ENCODE results near the gene EGFL8.
A peak's percentile ranks its signal among the peaks of the same experiment; 100 is the strongest.
"Not testable (repeated sequence)": the region's sequence is repeated elsewhere in the genome, so short reads cannot be mapped to it uniquely, and the experiment has no call there.

EGFL8 gene

GRCh38 chr6:32186151-32186840 is 21.9 kb downstream of the EGFL8 start:
- not testable (repeated sequence) for DNase-seq; H3K9me3 Mint-ChIP-seq; ATAC-seq (replicated peaks); H3K27me3 Mint-ChIP-seq
- Mint-ChIP-seq H3K4me3 (peak overlapping the region; percentile 51 to 60), H3K4me1 (ENCODE audit: low read depth in 2 of 2) (peaks cover 45 to 46% of the 10 kb centered on the region in 2 donors), H3K36me3 (ENCODE audit: insufficient read depth) (peaks cover 68% of the 10 kb centered on the region), H3K27ac (peak overlapping the region; percentile 95 to 96)

- no peak for DNase-seq
- Mint-ChIP-seq H3K27ac (peak overlapping the region; percentile 95 to 98), H3K4me1 (ENCODE audit: low read depth in 2 of 2) (peaks cover 51 to 53% of the 10 kb centered on the region in 2 donors), H3K4me3 (peak overlapping the region; percentile 30 to 95), H3K27me3 (no peaks in the 10 kb centered on the region), H3K9me3 (no peaks in the 10 kb centered on the region), H3K36me3 (ENCODE audit: insufficient read depth) (peaks cover 68% of the 10 kb centered on the region)
- no peak for ATAC-seq (replicated peaks)
Observed at GRCh38 chr6:32187009-32187709, 22.8 kb downstream of the EGFL8 start.

GRCh38 chr6:32187725-32188380 is 23.5 kb downstream of the EGFL8 start:
- H3K27me3 Mint-ChIP-seq; DNase-seq; H3K9me3 Mint-ChIP-seq; ATAC-seq (replicated peaks): not testable (repeated sequence)
- Mint-ChIP-seq H3K4me3 (peak overlapping the region; percentile 95 to 99), H3K27ac (peak overlapping the region; percentile 96 to 98), H3K36me3 (ENCODE audit: insufficient read depth) (peaks cover 65% of the 10 kb centered on the region), H3K4me1 (ENCODE audit: low read depth in 2 of 2) (peaks cover 54 to 57% of the 10 kb centered on the region in 2 donors)

- Mint-ChIP-seq H3K27me3 (no peaks in the 10 kb centered on the region), H3K36me3 (ENCODE audit: insufficient read depth) (peaks cover 65% of the 10 kb centered on the region), H3K4me1 (ENCODE audit: low read depth in 2 of 2) (peaks cover 57 to 62% of the 10 kb centered on the region in 2 donors), H3K9me3 (no peaks in the 10 kb centered on the region), H3K4me3 (peak overlapping the region; percentile 95 to 99), H3K27ac (peak overlapping the region; percentile 96 to 98)
- ATAC-seq (replicated peaks) (no peak), DNase-seq (no peak)
Observed at GRCh38 chr6:32188381-32189068, 24.1 kb downstream of the EGFL8 start.

- Mint-ChIP-seq H3K27ac (peak overlapping the region; percentile 96 to 98), H3K9me3 (no peaks in the 10 kb centered on the region), H3K36me3 (ENCODE audit: insufficient read depth) (peaks cover 61% of the 10 kb centered on the region), H3K4me3 (peak overlapping the region; percentile 95 to 99), H3K27me3 (no peaks in the 10 kb centered on the region), H3K4me1 (ENCODE audit: low read depth in 2 of 2) (peaks cover 61 to 69% of the 10 kb centered on the region in 2 donors)
- DNase-seq, result no peak
- ATAC-seq (replicated peaks), result no peak
Observed at GRCh38 chr6:32189069-32189741, 24.8 kb downstream of the EGFL8 start.

- no peak for DNase-seq
- ATAC-seq (replicated peaks), result no peak
- Mint-ChIP-seq H3K9me3 (no peaks in the 10 kb centered on the region), H3K27me3 (no peaks in the 10 kb centered on the region), H3K4me1 (ENCODE audit: low read depth in 2 of 2) (peaks cover 64 to 74% of the 10 kb centered on the region in 2 donors), H3K4me3 (peak overlapping the region; percentile 95 to 99), H3K36me3 (ENCODE audit: insufficient read depth) (peaks cover 57% of the 10 kb centered on the region), H3K27ac (peak overlapping the region; percentile 96 to 98)
Observed at GRCh38 chr6:32189742-32190053, 25.3 kb downstream of the EGFL8 start.

GRCh38 chr6:32190054-32190851 is 25.9 kb downstream of the EGFL8 start, which contains the start of gene PBX2:
Gene PBX2 (minus strand): TSS chr6:32190202. CDS start chr6:32189915, 287 bp downstream.
- ATAC-seq (replicated peaks) (peak; percentile 57), DNase-seq (peak; percentile 47 to 62 (median 53))
- Mint-ChIP-seq H3K9me3 (no peaks in the 10 kb centered on the region), H3K4me3 (peak within 1 kb of the TSS; percentile 95 to 99), H3K27me3 (no peaks in the 10 kb centered on the region), H3K4me1 (ENCODE audit: low read depth in 2 of 2) (peaks cover 70 to 80% of the 10 kb centered on the region in 2 donors), H3K27ac (peak within 1 kb of the TSS; percentile 96 to 98), H3K36me3 (ENCODE audit: insufficient read depth) (peaks cover 54% of the 10 kb centered on the region)

- Mint-ChIP-seq H3K27me3 (no peaks in the 10 kb centered on the region), H3K27ac (peak overlapping the region; percentile 96 to 98), H3K9me3 (no peaks in the 10 kb centered on the region), H3K4me3 (peak overlapping the region; percentile 95 to 99), H3K4me1 (ENCODE audit: low read depth in 2 of 2) (peaks cover 69 to 75% of the 10 kb centered on the region in 2 donors), H3K36me3 (ENCODE audit: insufficient read depth) (peaks cover 51% of the 10 kb centered on the region)
- ATAC-seq (replicated peaks) (no peak), DNase-seq (no peak)
Observed at GRCh38 chr6:32190911-32191677, 26.7 kb downstream of the EGFL8 start.

- H3K4me1 Mint-ChIP-seq (ENCODE audit: low read depth in 2 of 2), result peaks cover 68 to 70% of the 10 kb centered on the region in 2 donors
- H3K36me3 Mint-ChIP-seq (ENCODE audit: insufficient read depth), result peaks cover 49% of the 10 kb centered on the region
- peak overlapping the region; percentile 96 to 98 for H3K27ac Mint-ChIP-seq
- ATAC-seq (replicated peaks) (no peak), DNase-seq (no peak)
- no peaks in the 10 kb centered on the region for H3K9me3 Mint-ChIP-seq
- H3K27me3 Mint-ChIP-seq, result no peaks in the 10 kb centered on the region
- H3K4me3 Mint-ChIP-seq, result peak overlapping the region; percentile 95 to 99
Observed at GRCh38 chr6:32191696-32192607, 27.6 kb downstream of the EGFL8 start.

- no peaks in the 10 kb centered on the region for H3K27me3 Mint-ChIP-seq
- DNase-seq, result no peak
Observed at GRCh38 chr6:32192608-32193039, 28.2 kb downstream of the EGFL8 start, which contains the start of gene GPSM3. Gene GPSM3 (minus strand): TSS chr6:32192643. CDS start chr6:32192513, 130 bp downstream.

GRCh38 chr6:32193096-32193495 is 28.7 kb downstream of the EGFL8 start:
- DNase-seq; ATAC-seq (replicated peaks); H3K9me3 Mint-ChIP-seq; H3K27me3 Mint-ChIP-seq: not testable (repeated sequence)
- H3K4me1 Mint-ChIP-seq (ENCODE audit: low read depth in 2 of 2), result peaks cover 61 to 63% of the 10 kb centered on the region in 2 donors
- peak overlapping the region; percentile 95 to 99 for H3K4me3 Mint-ChIP-seq
- H3K27ac Mint-ChIP-seq, result peak overlapping the region; percentile 96 to 98
- peaks cover 43% of the 10 kb centered on the region for H3K36me3 Mint-ChIP-seq (ENCODE audit: insufficient read depth)

More at GRCh38 chr6:32192608-32193039, 28.2 kb downstream of the EGFL8 start, which contains the start of gene GPSM3:
- no peaks in the 10 kb centered on the region for H3K9me3 Mint-ChIP-seq
- peaks cover 64 to 65% of the 10 kb centered on the region in 2 donors for H3K4me1 Mint-ChIP-seq (ENCODE audit: low read depth in 2 of 2)
- peak within 1 kb of the TSS; percentile 95 to 99 for H3K4me3 Mint-ChIP-seq
- no peak for ATAC-seq (replicated peaks)
- peak within 1 kb of the TSS; percentile 96 to 98 for H3K27ac Mint-ChIP-seq
- peaks cover 43% of the 10 kb centered on the region for H3K36me3 Mint-ChIP-seq (ENCODE audit: insufficient read depth)
